ENCODE data around the gene SMG9. TPM values are rescaled to one million over a fixed set of nuclear protein-coding genes. Genes with fewer than 3 reads are reported as not detected.

Gene SMG9
- total and polyA plus RNA-seq, 2 donors (not counting 1 experiment from before 2014, with no cell fraction given) = 6.0 to 6.1 TPM

DNA sequence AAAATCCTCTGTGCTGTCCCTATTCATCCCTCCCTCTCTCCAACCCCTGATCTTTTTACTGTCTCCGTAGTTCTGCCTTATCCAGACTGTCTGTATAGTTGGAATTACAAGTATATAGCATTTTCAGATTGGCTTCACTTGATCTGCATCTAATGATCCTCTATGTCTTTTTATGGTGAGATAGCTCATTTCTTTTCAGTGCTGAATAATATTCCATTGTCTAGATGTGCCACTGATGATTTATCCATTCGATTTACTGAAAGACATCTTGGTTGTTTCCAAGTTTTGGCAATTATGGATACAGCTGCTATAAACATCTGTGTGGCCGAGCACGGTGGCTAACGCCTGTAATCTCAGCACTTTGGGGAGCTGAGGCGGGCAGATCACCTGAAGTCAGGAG, 19.7 kb downstream of the SMG9 start:
- H3K4me2 ChIP-seq (ENCODE audit: extremely low read depth, insufficient read depth, low read length) = no peak overlapping the region
- TF ChIP-seq, protein P1, sequence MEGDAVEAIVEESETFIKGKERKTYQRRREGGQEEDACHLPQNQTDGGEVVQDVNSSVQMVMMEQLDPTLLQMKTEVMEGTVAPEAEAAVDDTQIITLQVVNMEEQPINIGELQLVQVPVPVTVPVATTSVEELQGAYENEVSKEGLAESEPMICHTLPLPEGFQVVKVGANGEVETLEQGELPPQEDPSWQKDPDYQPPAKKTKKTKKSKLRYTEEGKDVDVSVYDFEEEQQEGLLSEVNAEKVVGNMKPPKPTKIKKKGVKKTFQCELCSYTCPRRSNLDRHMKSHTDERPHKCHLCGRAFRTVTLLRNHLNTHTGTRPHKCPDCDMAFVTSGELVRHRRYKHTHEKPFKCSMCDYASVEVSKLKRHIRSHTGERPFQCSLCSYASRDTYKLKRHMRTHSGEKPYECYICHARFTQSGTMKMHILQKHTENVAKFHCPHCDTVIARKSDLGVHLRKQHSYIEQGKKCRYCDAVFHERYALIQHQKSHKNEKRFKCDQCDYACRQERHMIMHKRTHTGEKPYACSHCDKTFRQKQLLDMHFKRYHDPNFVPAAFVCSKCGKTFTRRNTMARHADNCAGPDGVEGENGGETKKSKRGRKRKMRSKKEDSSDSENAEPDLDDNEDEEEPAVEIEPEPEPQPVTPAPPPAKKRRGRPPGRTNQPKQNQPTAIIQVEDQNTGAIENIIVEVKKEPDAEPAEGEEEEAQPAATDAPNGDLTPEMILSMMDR (conservative IDR thresholded peaks at IDR 0.05 in 1 of 2, IDR thresholded peaks at IDR 0.05 in 1 of 2; ENCODE audit: low read depth in 1 of 2, low read length in 2 of 2) = no peak
- no peak for TF ChIP-seq EZH2 (IDR thresholded peaks at IDR 0.05; ENCODE audit: low read length, missing control alignments)
- H3K27me3 ChIP-seq (ENCODE audit: control insufficient read depth, insufficient read depth, low read length) = no peaks in the 10 kb centered on the region

DNA sequence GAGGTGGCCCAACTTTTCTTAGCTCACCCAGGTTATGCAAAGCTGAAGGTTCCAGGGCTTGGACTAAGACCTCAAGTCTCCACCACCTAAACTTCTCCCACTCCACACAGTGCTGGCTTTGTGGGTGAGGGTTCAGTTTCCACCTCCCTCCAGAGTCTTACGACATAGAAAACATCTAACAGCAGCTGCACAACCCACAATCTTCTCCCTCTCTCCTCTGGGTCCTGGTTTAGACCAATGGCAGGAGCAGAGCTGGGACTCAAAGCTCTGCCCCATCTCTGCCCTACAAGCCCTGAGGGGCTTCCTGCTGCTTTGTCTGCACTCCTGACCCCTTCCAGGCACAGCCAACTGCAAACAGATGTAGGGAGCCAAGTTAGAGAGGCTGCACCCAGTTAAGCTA, 22.9 kb downstream of the SMG9 start:
- Histone ChIP-seq H2AFZ (ENCODE audit: low read length) (no peak overlapping the region), H3K4me2 (ENCODE audit: extremely low read depth, insufficient read depth, low read length) (no peak overlapping the region), H3K27ac (ENCODE audit: insufficient read depth, low read length) (no peak overlapping the region), H3K9me3 (ENCODE audit: control insufficient read depth, insufficient read depth, low read depth, low read length) (no peaks in the 10 kb centered on the region), H3K4me3 (replicated peaks in 1 of 4; ENCODE audit: control extremely low read depth in 1 of 4, insufficient read depth in 1 of 4, low read depth in 3 of 4, low read length in 4 of 4) (no peak overlapping the region), H3K9ac (ENCODE audit: insufficient read depth, low read length) (no peak overlapping the region), H3K27me3 (ENCODE audit: control insufficient read depth, insufficient read depth, low read length) (no peaks in the 10 kb centered on the region), H4K20me1 (ENCODE audit: control insufficient read depth, extremely low read depth, insufficient read depth, low read length) (no peaks in the 10 kb centered on the region), H3K79me2 (ENCODE audit: control insufficient read depth, insufficient read depth, low read length) (no peaks in the 10 kb centered on the region), H3K4me1 (ENCODE audit: control insufficient read depth, extremely low read depth, insufficient read depth, low read length) (peaks cover 4% of the 10 kb centered on the region), H3K36me3 (ENCODE audit: control insufficient read depth, insufficient read depth, low read length) (peaks cover 28% of the 10 kb centered on the region)
- peak in 1 of 2 donors; percentile 49 for DNase-seq (ENCODE audit: low read depth in 2 of 2)
- TF ChIP-seq, protein P1 (conservative IDR thresholded peaks at IDR 0.05 in 1 of 2, IDR thresholded peaks at IDR 0.05 in 1 of 2; ENCODE audit: low read depth in 1 of 2, low read length in 2 of 2) = no peak

More for the DNA sequence above, 19.7 kb downstream of the SMG9 start:
- peaks cover 37% of the 10 kb centered on the region for H3K36me3 ChIP-seq (ENCODE audit: control insufficient read depth, insufficient read depth, low read length)
- DNase-seq (ENCODE audit: low read depth in 2 of 2) = no peak
- peaks cover 4% of the 10 kb centered on the region for H3K4me1 ChIP-seq (ENCODE audit: control insufficient read depth, extremely low read depth, insufficient read depth, low read length)
- no peak overlapping the region for H2AFZ ChIP-seq (ENCODE audit: low read length)
- no peak overlapping the region for H3K27ac ChIP-seq (ENCODE audit: insufficient read depth, low read length)
- no peaks in the 10 kb centered on the region for H4K20me1 ChIP-seq (ENCODE audit: control insufficient read depth, extremely low read depth, insufficient read depth, low read length)
- H3K9me3 ChIP-seq (ENCODE audit: control insufficient read depth, insufficient read depth, low read depth, low read length) = no peaks in the 10 kb centered on the region
- H3K4me3 ChIP-seq (replicated peaks in 1 of 4; ENCODE audit: control extremely low read depth in 1 of 4, insufficient read depth in 1 of 4, low read depth in 3 of 4, low read length in 4 of 4) = no peak overlapping the region
- no peak overlapping the region for H3K9ac ChIP-seq (ENCODE audit: insufficient read depth, low read length)
- H3K79me2 ChIP-seq (ENCODE audit: control insufficient read depth, insufficient read depth, low read length) = no peaks in the 10 kb centered on the region

DNA sequence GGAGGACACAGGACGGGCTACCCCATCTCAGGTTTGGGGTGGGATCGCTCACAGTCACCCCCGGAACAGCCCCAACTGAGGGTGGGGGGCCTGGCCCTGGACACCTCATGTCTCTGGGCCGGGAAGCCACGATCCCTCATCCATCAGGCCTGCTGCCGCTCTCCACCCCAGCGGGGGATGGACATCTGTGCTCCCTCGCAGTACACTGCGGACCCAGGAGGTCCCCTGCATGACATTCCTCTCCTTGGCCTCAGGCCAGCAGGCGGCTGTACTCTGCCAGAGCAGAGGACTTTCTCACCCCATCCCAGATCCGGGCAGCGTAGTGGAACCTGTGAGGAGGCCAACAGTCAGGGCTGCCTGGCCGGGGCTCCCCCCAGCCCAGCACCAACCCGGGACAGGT, 23.4 kb downstream of the SMG9 start:
- no peaks in the 10 kb centered on the region for H4K20me1 ChIP-seq (ENCODE audit: control insufficient read depth, extremely low read depth, insufficient read depth, low read length)
- H3K27ac ChIP-seq (ENCODE audit: insufficient read depth, low read length) = no peak overlapping the region
- peaks cover 23% of the 10 kb centered on the region for H3K36me3 ChIP-seq (ENCODE audit: control insufficient read depth, insufficient read depth, low read length)

More for the DNA sequence above, 23.4 kb downstream of the SMG9 start:
- H3K79me2 ChIP-seq (ENCODE audit: control insufficient read depth, insufficient read depth, low read length) = no peaks in the 10 kb centered on the region
- no peaks in the 10 kb centered on the region for H3K27me3 ChIP-seq (ENCODE audit: control insufficient read depth, insufficient read depth, low read length)
- TF ChIP-seq, protein P1 (conservative IDR thresholded peaks at IDR 0.05 in 1 of 2, IDR thresholded peaks at IDR 0.05 in 1 of 2; ENCODE audit: low read depth in 1 of 2, low read length in 2 of 2) = no peak
- TF ChIP-seq EZH2 (IDR thresholded peaks at IDR 0.05; ENCODE audit: low read length, missing control alignments) = no peak
- no peaks in the 10 kb centered on the region for H3K9me3 ChIP-seq (ENCODE audit: control insufficient read depth, insufficient read depth, low read depth, low read length)
- no peak overlapping the region for H3K4me3 ChIP-seq (replicated peaks in 1 of 4; ENCODE audit: control extremely low read depth in 1 of 4, insufficient read depth in 1 of 4, low read depth in 3 of 4, low read length in 4 of 4)
- no peak overlapping the region for H2AFZ ChIP-seq (ENCODE audit: low read length)
- DNase-seq (ENCODE audit: low read depth in 2 of 2) = no peak
- peaks cover 2% of the 10 kb centered on the region for H3K4me1 ChIP-seq (ENCODE audit: control insufficient read depth, extremely low read depth, insufficient read depth, low read length)
- no peak overlapping the region for H3K9ac ChIP-seq (ENCODE audit: insufficient read depth, low read length)
- H3K4me2 ChIP-seq (ENCODE audit: extremely low read depth, insufficient read depth, low read length) = no peak overlapping the region

Measured in fibroblast of lung (primary cell).